RWPE1 (cell line): Measurements from ENCODE around the gene VAMP8.

ENCODE experiments used
- CTCF ChIA-PET: fragments of 350-600 bp; sonication (Branson Sonifier 250); formaldehyde crosslinking; extraction: SDS; loops from one replicate; lab custom pipeline; 2021; lab: Yijun Ruan, JAX
- POLR2A ChIA-PET: fragments of 400-600 bp; formaldehyde crosslinking; extraction: SDS; loops from one replicate; lab custom pipeline; 2020; ENCODE audit warnings: antibody characterized with exemption; ENCODE audit not compliant: low non-redundant PET; lab: Yijun Ruan, JAX
- DNase-seq: peaks from one replicate; pipeline ENCODE4 v3.0.0; 2012; ENCODE audit warnings: low spot score
- H3K27ac ChIP-seq: fragments of 450-650 bp; 2 replicates; pipeline ENCODE4 v1.5.1; 2017
- CTCF ChIP-seq: fragments of 450-650 bp; conservative IDR thresholded peaks from 2 replicates; pipeline ENCODE4 v1.5.1; 2017; ENCODE audit warnings: low read depth, mild to moderate bottlenecking

VAMP8 gene

DNA sequence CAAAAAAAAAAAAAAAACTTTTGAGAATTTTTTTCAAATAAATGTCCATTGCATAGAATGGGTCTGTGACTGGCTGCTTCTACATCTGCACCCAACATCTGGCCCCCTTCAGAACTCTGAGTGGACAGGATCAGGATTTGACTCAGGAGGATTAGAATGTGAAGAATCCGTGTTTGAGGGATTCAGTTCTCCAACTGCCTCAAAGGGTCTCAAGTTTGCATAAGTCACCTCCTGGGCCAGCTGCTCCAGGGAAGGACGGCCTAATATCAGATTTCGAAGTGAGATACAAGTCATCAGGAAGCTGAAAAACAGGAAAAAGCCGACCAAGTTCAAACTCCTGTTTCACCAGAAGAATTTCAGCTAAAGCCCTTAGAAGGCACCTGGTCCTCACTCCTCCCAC lies 27.6 kb upstream of the VAMP8 start:
- no peak for TF ChIP-seq CTCF
- DNase-seq: no peak
- H3K27ac ChIP-seq: peak overlapping the region; percentile 55; the same call in 1 of the 2 replicates
- ChIA-PET POLR2A (interaction anchor here (0.6 kb wide), 1 partner anchor 79 kb away, joined by 4 read pairs; no protein-coding TSS in a partner anchor), CTCF (interaction anchor here (3.3 kb wide), 1 partner anchor 130 kb away, joined by 40 read pairs; no protein-coding TSS in a partner anchor)

GRCh38 chr2:85550486-85550885 lies 26.9 kb upstream of the VAMP8 start:
- ChIA-PET POLR2A (interaction anchor here (0.6 to 1.2 kb wide), 2 partner anchors 12 to 26 kb away, joined by 5 to 8 read pairs; partner anchors contain the start of gene MAT2A), CTCF (interaction anchor here (0.6 to 3.3 kb wide), 5 partner anchors 56 to 284 kb away, joined by 3 to 40 read pairs (median 4); no protein-coding TSS in a partner anchor)
- peak overlapping the region; percentile 27; the same call in 1 of the 2 replicates for H3K27ac ChIP-seq
- DNase-seq: no peak
- TF ChIP-seq CTCF: no peak

DNA sequence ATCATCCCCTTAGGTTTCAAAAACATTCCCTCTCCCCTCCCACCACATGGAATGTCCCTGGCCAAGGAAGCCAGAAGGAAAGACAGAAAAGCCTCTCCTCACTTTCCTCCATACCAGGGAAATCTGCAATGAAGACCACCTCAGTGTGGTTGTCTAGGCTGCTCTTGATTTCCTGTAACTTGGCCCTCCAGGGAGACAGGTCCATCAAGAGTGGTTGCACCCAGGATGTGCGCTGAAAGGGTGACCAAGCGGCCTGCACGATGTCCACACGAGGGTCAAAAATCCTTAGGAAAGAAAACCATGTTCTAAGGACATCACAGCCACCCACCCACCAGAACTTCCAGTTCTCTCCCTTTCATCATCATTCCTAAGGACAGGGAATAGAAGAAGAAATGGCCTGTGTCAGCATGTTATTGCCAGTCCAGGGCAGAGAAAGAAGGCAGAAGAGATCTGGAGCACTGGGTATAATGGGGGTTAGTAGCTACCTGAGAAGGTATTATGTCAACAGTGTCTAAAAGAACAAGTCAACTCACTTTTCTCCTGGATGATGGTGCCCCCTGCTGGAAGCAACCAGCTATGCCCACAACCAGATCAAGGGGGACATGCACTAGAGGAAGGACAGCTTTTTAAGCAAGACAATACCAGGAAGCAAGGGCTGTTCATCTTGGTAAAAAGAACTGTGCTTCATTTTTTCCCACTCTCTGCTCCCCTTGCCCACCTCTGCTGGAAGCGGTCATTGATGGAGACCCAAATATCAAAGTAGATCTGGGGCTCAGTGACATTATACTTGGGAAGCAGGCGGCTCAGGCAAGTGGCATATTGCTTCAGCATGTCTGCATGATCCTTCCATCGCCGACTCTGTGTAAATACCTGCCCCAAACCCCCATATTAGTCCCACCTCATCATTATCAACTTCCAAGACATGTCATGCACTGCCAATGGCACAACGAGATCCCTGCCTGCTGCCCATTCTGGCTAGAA lies 25.4 kb upstream of the VAMP8 start:
- ChIA-PET CTCF (interaction anchor here (0.5 to 3.3 kb wide), 24 partner anchors 8 to 232 kb away, joined by 3 to 40 read pairs (median 4); partner anchors contain the start of genes ELMOD3, GGCX, MAT2A and RETSAT), POLR2A (interaction anchor here (1.0 kb wide), 1 partner anchor 9 kb away, joined by 4 read pairs; the partner anchor contains the start of gene GGCX)
- H3K27ac ChIP-seq: peak overlapping the region; percentile 40
- peak; percentile 88 for TF ChIP-seq CTCF
- peak; percentile 72 for DNase-seq

DNA sequence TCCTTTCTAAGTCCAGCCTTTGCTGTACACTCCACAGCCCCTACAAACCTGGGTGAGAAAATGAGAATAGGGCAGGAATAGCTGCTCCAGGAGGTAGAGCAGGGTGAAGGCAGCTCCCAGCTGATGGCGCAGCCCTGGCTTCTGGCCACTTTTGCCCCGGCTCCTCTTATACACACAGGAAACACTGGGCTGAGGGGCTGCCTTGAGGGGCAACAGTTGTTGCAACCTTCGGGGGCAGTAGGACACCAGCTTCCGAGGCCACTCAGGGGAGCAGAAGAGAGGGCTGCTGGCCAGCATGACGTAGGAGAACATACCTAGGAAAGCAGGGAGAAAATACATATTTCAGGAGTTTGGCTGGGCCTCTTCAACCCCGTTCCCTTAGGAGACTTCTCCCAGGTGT lies 24.2 kb upstream of the VAMP8 start:
- no peak for TF ChIP-seq CTCF
- no peak for DNase-seq
- ChIA-PET POLR2A (no interaction called here), CTCF (interaction anchor here (0.9 to 3.3 kb wide), 2 partner anchors 132 to 133 kb away, joined by 4 to 40 read pairs; no protein-coding TSS in a partner anchor)
- peak overlapping the region; percentile 34 for H3K27ac ChIP-seq

GRCh38 chr2:85554980-85555612 lies 22.3 kb upstream of the VAMP8 start:
- ChIA-PET CTCF (interaction anchor here (0.7 kb wide), 1 partner anchor 176 kb away, joined by 3 read pairs; no protein-coding TSS in a partner anchor), POLR2A (no interaction called here)
- DNase-seq: no peak
- TF ChIP-seq CTCF: no peak
- H3K27ac ChIP-seq: no peak overlapping the region

- no peak for TF ChIP-seq CTCF
- H3K27ac ChIP-seq: no peak overlapping the region
- POLR2A ChIA-PET: interaction anchor here (0.6 kb wide), 1 partner anchor 13 kb away, joined by 3 read pairs; no protein-coding TSS in a partner anchor
- no peak for DNase-seq
- CTCF ChIA-PET: interaction anchor here (0.5 to 1.2 kb wide), 2 partner anchors 18 to 540 kb away, joined by 3 to 6 read pairs; partner anchors contain the start of gene MAT2A
Observed at GRCh38 chr2:85557130-85557529, 20.3 kb upstream of the VAMP8 start.
